ENCODE results near the gene CACNB1. TPM values are rescaled to one million over a fixed set of nuclear protein-coding genes. Genes with fewer than 3 reads are reported as not detected.

The CACNB1 gene
- total RNA-seq, 1 donor from 2014 or later, result 25.5 TPM

DNA sequence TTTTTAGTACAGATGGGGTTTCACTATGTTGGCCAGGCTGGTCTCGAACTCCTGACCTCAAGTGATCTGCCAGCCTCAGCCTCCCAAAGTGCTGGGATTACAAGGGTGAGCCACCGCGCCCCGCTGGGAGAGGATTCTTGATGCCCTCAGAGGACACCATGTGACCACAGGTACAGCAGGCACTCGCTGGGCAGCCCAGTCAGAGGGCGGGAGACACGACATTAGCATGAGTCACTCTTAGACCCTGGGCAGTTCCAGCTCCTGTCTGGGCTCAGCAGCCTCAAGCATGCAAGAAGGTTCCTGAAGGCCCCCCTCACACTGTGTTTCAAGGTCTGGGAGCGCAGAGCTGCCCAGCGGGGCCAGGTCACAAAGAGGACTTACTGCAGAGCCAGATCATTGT, 16.4 kb upstream of the CACNB1 start:
- peaks cover 12% of the 10 kb centered on the region for H3K27me3 Mint-ChIP-seq (ENCODE audit: low read depth)

GRCh38 chr17:39212841-39213480, 15.5 kb upstream of the CACNB1 start:
- Mint-ChIP-seq H3K4me1 (ENCODE audit: low read depth) (peaks cover 20% of the 10 kb centered on the region), H3K27ac (ENCODE audit: unreplicated experiment) (no peak overlapping the region), H3K36me3 (ENCODE audit: low read depth) (peaks cover 2% of the 10 kb centered on the region), H3K4me3 (ENCODE audit: unreplicated experiment) (no peak overlapping the region), H3K27me3 (ENCODE audit: low read depth) (peaks cover 12% of the 10 kb centered on the region), H3K9me3 (ENCODE audit: low read depth) (no peaks in the 10 kb centered on the region)
- TF ChIP-seq CTCF (IDR thresholded peaks at IDR 0.05), result no peak
- no peak for DNase-seq (ENCODE audit: low spot score)

More for the DNA sequence above, 16.4 kb upstream of the CACNB1 start:
- Mint-ChIP-seq H3K36me3 (ENCODE audit: low read depth) (peaks cover 2% of the 10 kb centered on the region), H3K4me3 (ENCODE audit: unreplicated experiment) (no peak overlapping the region), H3K27ac (ENCODE audit: unreplicated experiment) (no peak overlapping the region), H3K9me3 (ENCODE audit: low read depth) (no peaks in the 10 kb centered on the region), H3K4me1 (ENCODE audit: low read depth) (peaks cover 17% of the 10 kb centered on the region)
- TF ChIP-seq CTCF (IDR thresholded peaks at IDR 0.05), result no peak
- no peak for DNase-seq (ENCODE audit: low spot score)

DNA sequence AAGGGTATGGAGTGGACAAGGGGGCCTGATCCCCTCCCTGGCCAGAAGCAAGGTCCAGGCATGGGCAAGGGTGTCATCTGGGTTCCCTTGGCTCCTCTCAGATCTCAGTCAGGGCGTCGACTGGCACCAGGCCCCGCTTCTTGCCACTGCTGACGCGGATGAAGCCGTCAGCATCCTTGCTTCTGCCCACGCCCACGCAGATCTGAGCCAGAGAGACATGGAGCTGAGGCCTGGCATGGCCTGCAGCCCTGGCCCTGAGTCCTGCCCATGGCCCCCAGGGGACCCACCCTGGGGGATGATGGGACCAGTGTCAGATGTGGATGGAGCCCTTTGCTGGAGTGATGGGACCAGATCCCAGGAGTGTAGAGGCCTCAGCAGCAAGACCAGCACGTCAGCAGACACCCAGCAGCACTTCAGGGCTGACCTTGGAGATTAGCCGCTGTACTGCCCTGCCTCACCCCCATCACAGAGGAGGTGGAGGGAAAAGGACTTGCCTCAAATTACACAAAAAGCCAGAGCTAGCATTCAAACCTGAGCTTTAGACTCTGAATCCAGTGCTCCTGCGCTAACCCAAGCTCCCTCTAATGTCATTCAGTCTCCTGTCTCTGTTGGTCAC, 14.8 kb upstream of the CACNB1 start:
- Mint-ChIP-seq H3K4me3 (ENCODE audit: unreplicated experiment) (no peak overlapping the region), H3K36me3 (ENCODE audit: low read depth) (peaks cover 2% of the 10 kb centered on the region), H3K27ac (ENCODE audit: unreplicated experiment) (no peak overlapping the region), H3K4me1 (ENCODE audit: low read depth) (peaks cover 20% of the 10 kb centered on the region), H3K27me3 (ENCODE audit: low read depth) (peaks cover 12% of the 10 kb centered on the region), H3K9me3 (ENCODE audit: low read depth) (no peaks in the 10 kb centered on the region)
- DNase-seq (ENCODE audit: low spot score), result no peak
- no peak for TF ChIP-seq CTCF (IDR thresholded peaks at IDR 0.05)

DNA sequence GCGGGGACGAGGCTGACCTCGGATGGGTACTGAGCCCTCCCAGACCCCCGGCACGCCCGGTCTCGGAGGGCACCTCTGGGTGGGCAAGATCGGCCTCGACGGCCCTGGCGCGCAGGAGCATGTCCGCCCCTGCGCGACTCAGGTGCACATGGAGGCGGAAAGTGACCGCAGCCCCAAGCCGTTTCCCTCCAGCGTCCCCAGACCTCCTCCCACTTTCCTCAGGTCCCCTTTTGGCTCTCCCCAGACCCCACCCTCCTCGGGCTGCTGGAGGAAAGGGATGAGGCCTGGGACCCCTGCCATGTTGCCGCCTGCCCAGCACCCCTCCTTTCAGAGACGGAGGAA, 12.6 kb upstream of the CACNB1 start:
- no peak for TF ChIP-seq CTCF (IDR thresholded peaks at IDR 0.05)
- Mint-ChIP-seq H3K36me3 (ENCODE audit: low read depth) (no peaks in the 10 kb centered on the region), H3K27me3 (ENCODE audit: low read depth) (no peaks in the 10 kb centered on the region), H3K4me3 (ENCODE audit: unreplicated experiment) (peak overlapping the region; percentile 24), H3K4me1 (ENCODE audit: low read depth) (peaks cover 24% of the 10 kb centered on the region), H3K27ac (ENCODE audit: unreplicated experiment) (no peak overlapping the region), H3K9me3 (ENCODE audit: low read depth) (no peaks in the 10 kb centered on the region)
- no peak for DNase-seq (ENCODE audit: low spot score)

- H3K4me1 Mint-ChIP-seq (ENCODE audit: low read depth), result peaks cover 24% of the 10 kb centered on the region
- no peak for DNase-seq (ENCODE audit: low spot score)
- no peaks in the 10 kb centered on the region for H3K27me3 Mint-ChIP-seq (ENCODE audit: low read depth)
- TF ChIP-seq CTCF (IDR thresholded peaks at IDR 0.05), result no peak
- no peak overlapping the region for H3K27ac Mint-ChIP-seq (ENCODE audit: unreplicated experiment)
- H3K36me3 Mint-ChIP-seq (ENCODE audit: low read depth), result peaks cover 5% of the 10 kb centered on the region
- H3K4me3 Mint-ChIP-seq (ENCODE audit: unreplicated experiment), result peak overlapping the region; percentile 55
- H3K9me3 Mint-ChIP-seq (ENCODE audit: low read depth), result no peaks in the 10 kb centered on the region
These were observed 12.0 kb upstream of the CACNB1 start for GRCh38 chr17:39209317-39210092.

Data from chondrocyte (in vitro differentiated cells).